GM12874 (cell line): ENCODE data around the gene SUPT20HL1.

Experiments used
- TF ChIP-seq, protein P1 (sequence below): IDR thresholded peaks from 2 replicates; pipeline ENCODE4 v1.5.1; 2011; ENCODE audit warnings: low read depth, mild to moderate bottlenecking, control low read depth, low read length, moderate library complexity; ENCODE audit not compliant: insufficient read depth

SUPT20HL1 gene

DNA sequence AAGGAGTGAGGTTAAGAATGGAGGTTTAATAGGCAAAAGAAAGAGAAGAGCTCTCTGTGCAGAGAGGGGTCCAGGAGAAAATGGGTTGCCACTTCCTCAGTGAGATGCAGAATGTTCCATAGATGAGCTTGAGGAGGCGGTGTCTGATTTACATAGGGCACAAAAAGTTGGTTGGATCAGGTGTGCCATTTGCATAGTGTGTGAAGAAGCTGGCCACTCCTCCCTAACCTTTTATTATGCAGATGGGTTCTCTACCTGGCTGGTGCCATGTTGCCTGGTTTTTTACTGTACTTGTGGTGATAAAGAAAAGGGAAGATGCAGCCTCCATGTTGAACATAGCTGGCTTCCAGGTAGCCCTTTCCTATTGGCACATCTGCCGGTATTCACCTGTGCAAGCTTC, 27.3 kb downstream of the SUPT20HL1 start:
- TF ChIP-seq, protein P1, sequence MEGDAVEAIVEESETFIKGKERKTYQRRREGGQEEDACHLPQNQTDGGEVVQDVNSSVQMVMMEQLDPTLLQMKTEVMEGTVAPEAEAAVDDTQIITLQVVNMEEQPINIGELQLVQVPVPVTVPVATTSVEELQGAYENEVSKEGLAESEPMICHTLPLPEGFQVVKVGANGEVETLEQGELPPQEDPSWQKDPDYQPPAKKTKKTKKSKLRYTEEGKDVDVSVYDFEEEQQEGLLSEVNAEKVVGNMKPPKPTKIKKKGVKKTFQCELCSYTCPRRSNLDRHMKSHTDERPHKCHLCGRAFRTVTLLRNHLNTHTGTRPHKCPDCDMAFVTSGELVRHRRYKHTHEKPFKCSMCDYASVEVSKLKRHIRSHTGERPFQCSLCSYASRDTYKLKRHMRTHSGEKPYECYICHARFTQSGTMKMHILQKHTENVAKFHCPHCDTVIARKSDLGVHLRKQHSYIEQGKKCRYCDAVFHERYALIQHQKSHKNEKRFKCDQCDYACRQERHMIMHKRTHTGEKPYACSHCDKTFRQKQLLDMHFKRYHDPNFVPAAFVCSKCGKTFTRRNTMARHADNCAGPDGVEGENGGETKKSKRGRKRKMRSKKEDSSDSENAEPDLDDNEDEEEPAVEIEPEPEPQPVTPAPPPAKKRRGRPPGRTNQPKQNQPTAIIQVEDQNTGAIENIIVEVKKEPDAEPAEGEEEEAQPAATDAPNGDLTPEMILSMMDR = no peak

DNA sequence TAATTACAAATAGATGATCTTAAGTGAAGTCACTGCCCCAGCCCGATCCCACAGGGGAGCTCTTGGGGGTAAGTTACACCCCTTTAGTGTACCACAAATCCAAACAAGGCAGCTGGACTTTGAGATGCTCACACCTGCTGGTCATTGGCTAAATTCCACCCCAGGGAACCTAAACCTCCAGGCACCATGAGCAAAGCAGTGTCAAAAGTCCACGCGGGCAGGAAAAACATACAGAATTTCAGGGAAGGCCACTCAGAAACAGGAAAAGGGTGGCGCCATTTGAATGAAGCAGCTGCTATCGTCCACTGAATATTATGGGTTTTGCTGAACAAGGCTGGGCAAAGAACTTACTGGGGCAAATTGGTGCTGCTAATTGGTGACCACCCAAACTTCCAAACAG, 30.9 kb downstream of the SUPT20HL1 start:
- TF ChIP-seq, protein P1 = no peak

DNA sequence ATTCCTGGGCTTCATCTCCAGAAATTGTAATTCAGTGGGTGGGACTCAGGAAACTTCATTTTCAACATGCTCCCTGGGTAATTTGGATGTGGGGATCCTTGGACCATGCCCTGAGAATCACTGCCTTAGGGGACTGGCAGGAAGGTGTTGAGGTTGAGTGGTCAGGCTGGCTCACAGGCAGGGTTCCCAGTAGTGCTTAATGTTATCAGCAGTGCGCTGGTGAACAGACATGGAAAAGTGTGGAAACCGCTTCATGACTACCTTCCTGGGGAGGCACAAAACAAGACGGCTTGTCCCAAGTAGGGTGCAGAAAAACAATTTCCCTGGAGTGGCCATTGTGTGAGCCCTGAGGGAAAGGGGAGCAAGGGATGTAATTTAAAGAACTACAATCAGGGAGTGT, 31.4 kb downstream of the SUPT20HL1 start:
- TF ChIP-seq, protein P1 = no peak

GRCh38 chrX:24392709-24393108, 32.3 kb downstream of the SUPT20HL1 start:
- TF ChIP-seq, protein P1 = no peak

GRCh38 chrX:24395775-24396174, 35.3 kb downstream of the SUPT20HL1 start:
- TF ChIP-seq, protein P1 = peak; percentile 56

DNA sequence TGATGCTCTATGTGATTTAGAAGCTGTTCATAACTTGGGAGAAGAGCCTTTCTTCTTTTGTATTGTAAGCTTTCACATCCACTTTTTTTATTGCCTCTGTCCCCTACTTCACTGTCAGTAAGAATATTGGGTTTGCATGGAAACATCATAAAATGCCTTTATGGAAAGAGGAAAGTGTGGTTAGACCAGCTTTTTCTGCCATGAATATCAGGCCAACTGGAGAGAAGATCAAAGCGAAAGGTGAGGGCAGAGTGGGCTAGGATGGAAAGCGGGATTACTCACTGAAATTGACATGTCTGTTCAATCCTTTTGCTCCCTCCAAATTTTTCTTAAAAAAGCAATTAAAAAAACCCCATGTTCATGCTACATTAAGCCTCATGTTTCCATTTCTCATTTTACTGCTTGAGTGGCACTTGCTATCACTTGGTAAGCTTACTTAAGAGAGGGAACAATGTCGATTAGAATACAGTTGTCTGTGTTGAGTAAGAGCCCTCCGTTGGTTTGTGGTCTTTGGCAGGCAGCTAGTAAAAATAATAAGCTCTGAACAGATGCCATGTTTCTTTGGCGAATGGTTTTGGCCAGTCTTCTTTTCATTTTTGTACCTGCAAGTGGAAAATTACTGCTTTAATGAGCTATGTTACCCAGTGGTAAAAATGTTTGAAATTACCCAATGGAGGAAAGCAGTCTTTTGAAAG, 35.9 kb downstream of the SUPT20HL1 start:
- TF ChIP-seq, protein P1 = no peak

DNA sequence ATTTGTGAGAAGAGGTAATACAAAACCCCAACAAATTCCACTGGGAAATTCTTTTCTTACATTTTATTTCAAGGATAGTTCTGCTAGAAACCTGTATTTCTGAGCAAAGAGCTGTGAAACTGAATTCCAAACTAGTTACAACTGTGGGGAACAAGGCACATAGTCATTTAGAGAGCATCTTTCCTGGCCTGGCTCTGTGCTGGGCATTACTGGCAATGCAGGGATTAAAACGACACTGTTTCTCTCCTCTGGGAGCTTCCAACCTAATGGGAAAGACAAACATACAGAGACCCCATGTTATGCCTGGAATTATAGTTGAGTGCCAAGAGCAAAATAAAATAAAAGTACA, 36.5 kb downstream of the SUPT20HL1 start:
- TF ChIP-seq, protein P1 = no peak

DNA sequence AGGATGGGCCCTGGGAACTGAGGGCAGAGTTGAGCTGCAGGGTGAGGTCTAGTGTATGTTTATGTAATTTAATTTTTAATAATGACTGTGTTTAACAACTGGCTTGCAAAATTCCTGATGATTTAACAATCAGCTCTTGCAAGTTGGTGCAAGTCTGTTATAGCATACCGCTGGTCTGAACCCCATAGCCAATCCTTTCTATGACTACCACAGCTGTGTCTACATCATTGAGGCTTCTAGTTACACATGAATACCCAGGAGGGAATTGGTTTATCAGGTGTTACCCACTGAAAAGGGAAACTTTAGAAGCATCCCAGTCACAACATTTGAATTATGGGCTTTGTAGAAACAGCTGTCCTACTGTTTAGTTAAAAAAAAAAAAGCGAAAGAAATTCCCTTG, 38.3 kb downstream of the SUPT20HL1 start:
- TF ChIP-seq, protein P1 = no peak
